ENCODE data around the gene ALS2.
"Not testable (repeated sequence)": the region's sequence is repeated elsewhere in the genome, so short reads cannot be mapped to it uniquely, and the experiment has no call there.

The ALS2 gene

DNA sequence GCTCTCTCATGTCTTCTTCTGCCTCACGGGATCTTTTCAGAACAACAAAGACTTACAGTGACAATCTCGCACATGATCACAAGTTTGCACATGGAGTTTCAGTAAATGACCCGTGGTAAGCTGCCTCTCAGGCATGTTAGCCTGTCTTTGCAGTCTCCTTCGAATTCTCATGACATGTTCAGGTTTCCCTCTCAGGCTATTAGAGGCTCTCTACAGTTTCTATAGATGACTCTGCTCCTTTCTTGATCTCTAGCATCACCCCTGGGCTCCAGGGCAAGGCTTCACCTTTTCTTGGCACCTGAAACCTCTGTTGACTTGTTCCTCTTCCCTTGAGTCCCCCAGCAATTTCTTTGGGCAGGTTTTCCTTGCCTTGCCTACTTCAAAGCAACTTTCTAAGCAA, 105.3 kb downstream of the ALS2 start:
- peaks cover 3% of the 10 kb centered on the region for H3K4me1 ChIP-seq (ENCODE audit: insufficient read depth, insufficient read length)
- no peaks in the 10 kb centered on the region for H3K27me3 ChIP-seq (ENCODE audit: insufficient read depth, insufficient read length)
- H3K9ac ChIP-seq (ENCODE audit: insufficient read length, low read depth): no peak overlapping the region
- no peak for DNase-seq (ENCODE audit: low read depth, low spot score)
- H3K4me3 ChIP-seq (ENCODE audit: insufficient read length, low read depth): no peak overlapping the region
- TF ChIP-seq ZNF274 (IDR thresholded peaks at IDR 0.05; ENCODE audit: low read depth, low read length) (no peak), YY1 (IDR thresholded peaks at IDR 0.05; ENCODE audit: insufficient read depth, insufficient read length) (no peak), SUZ12 (IDR thresholded peaks at IDR 0.05; ENCODE audit: extremely low read depth, insufficient read depth, insufficient read length) (no peak)
- no peaks in the 10 kb centered on the region for H3K9me3 ChIP-seq (ENCODE audit: insufficient read depth, low read length)
- no peaks in the 10 kb centered on the region for H3K36me3 ChIP-seq (ENCODE audit: insufficient read depth, insufficient read length, low read length)

DNA sequence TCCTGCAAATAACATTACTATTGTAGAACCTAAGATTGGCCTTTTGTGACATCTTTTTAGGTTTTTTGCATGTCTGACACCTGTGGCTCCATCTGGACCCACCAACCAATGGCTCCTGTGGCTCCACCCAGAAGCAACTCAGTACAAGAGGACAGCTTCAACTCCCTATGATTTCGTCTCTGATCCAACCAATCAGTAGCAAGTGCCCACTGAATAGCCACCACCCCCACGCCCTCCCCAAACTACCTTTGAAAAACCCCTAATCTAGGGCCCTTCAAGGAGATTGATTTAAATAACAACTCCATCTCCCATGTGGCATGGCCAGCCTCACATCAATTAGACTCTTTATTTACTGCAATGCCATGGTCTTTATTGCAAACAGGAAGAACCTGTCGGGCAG, 105.9 kb downstream of the ALS2 start:
- no peak for TF ChIP-seq YY1 (IDR thresholded peaks at IDR 0.05; ENCODE audit: insufficient read depth, insufficient read length)
- no peak for TF ChIP-seq SUZ12 (IDR thresholded peaks at IDR 0.05; ENCODE audit: extremely low read depth, insufficient read depth, insufficient read length)
- no peak for TF ChIP-seq ZNF274 (IDR thresholded peaks at IDR 0.05; ENCODE audit: low read depth, low read length)
- no peaks in the 10 kb centered on the region for H3K9me3 ChIP-seq (ENCODE audit: insufficient read depth, low read length)
- H3K36me3 ChIP-seq (ENCODE audit: insufficient read depth, insufficient read length, low read length): no peaks in the 10 kb centered on the region
- H3K4me3 ChIP-seq (ENCODE audit: insufficient read length, low read depth): no peak overlapping the region
- no peaks in the 10 kb centered on the region for H3K27me3 ChIP-seq (ENCODE audit: insufficient read depth, insufficient read length)
- peaks cover 3% of the 10 kb centered on the region for H3K4me1 ChIP-seq (ENCODE audit: insufficient read depth, insufficient read length)
- DNase-seq (ENCODE audit: low read depth, low spot score): no peak
- H3K9ac ChIP-seq (ENCODE audit: insufficient read length, low read depth): no peak overlapping the region

DNA sequence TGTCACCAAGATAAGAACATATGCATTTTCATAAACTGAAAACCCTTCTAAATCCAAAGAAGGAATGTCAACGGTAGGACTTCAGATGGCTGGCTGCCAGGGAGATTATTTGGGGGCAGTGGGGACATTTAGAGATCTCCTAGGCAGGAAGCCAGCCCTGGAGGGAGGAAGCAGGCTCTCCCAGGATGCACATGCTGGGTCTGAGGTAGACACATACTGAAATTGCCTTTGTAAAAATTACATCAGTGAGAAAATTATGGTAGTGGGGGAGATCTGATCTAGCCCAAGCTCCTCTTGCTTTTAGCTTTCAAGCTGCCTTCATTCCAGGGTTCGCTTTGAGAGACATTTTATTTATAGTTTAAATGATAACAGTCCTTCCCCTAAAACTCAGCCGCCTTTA, 106.4 kb downstream of the ALS2 start:
- no peak for DNase-seq (ENCODE audit: low read depth, low spot score)

DNA sequence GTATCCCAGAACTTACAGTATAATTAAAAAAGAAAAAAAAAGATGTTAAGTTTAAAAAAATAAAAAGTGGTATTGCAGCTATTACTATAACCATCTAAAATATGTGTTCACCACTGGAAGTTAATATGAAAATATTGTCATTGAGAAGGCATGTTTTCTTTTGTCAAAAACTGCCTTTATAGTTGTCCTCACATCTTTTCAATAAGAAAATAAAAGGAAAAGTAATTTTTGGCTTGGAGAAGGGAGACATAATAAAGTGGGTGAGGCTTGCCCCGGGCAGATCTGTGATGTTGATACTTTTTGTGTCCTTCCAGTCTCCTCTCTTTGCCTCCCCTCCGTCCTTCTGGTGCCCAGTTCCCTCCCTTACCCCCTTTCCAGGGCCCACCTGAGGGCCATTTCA, 107.2 kb downstream of the ALS2 start:
- no peak overlapping the region for H3K9ac ChIP-seq (ENCODE audit: insufficient read length, low read depth)
- no peaks in the 10 kb centered on the region for H3K27me3 ChIP-seq (ENCODE audit: insufficient read depth, insufficient read length)
- DNase-seq (ENCODE audit: low read depth, low spot score): no peak
- peaks cover 2% of the 10 kb centered on the region for H3K4me1 ChIP-seq (ENCODE audit: insufficient read depth, insufficient read length)
- H3K4me3 ChIP-seq (ENCODE audit: insufficient read length, low read depth): no peak overlapping the region
- no peaks in the 10 kb centered on the region for H3K36me3 ChIP-seq (ENCODE audit: insufficient read depth, insufficient read length, low read length)
- no peaks in the 10 kb centered on the region for H3K9me3 ChIP-seq (ENCODE audit: insufficient read depth, low read length)
- TF ChIP-seq YY1 (IDR thresholded peaks at IDR 0.05; ENCODE audit: insufficient read depth, insufficient read length) (no peak), SUZ12 (IDR thresholded peaks at IDR 0.05; ENCODE audit: extremely low read depth, insufficient read depth, insufficient read length) (no peak), ZNF274 (IDR thresholded peaks at IDR 0.05; ENCODE audit: low read depth, low read length) (no peak)

More for the DNA sequence above, 106.4 kb downstream of the ALS2 start:
- Histone ChIP-seq H3K4me1 (ENCODE audit: insufficient read depth, insufficient read length) (peaks cover 3% of the 10 kb centered on the region), H3K9me3 (ENCODE audit: insufficient read depth, low read length) (no peaks in the 10 kb centered on the region), H3K27me3 (ENCODE audit: insufficient read depth, insufficient read length) (no peaks in the 10 kb centered on the region), H3K36me3 (ENCODE audit: insufficient read depth, insufficient read length, low read length) (no peaks in the 10 kb centered on the region), H3K9ac (ENCODE audit: insufficient read length, low read depth) (no peak overlapping the region), H3K4me3 (ENCODE audit: insufficient read length, low read depth) (no peak overlapping the region)
- TF ChIP-seq YY1 (IDR thresholded peaks at IDR 0.05; ENCODE audit: insufficient read depth, insufficient read length): no peak
- TF ChIP-seq ZNF274 (IDR thresholded peaks at IDR 0.05; ENCODE audit: low read depth, low read length): no peak
- TF ChIP-seq SUZ12 (IDR thresholded peaks at IDR 0.05; ENCODE audit: extremely low read depth, insufficient read depth, insufficient read length): no peak

DNA sequence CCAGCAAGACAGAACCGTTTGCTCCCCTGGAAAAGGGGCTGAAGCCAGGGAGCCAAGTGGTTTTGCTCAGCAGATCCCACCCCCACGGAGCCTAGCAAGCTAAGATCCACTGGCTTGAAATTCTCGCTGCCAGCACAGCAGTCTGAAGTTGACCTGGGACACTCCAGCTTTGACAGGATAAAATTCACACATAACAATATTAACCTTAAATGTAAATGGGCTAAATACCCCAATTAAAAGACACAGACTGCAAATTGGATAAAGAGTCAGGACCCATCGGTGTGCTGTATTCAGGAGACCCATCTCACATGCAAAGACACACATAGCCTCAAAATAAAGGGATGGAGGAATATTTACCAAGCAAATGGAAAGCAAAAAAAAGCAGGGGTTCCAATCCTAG, 109.5 kb downstream of the ALS2 start:
- DNase-seq (ENCODE audit: low read depth, low spot score); H3K36me3 ChIP-seq (ENCODE audit: insufficient read depth, insufficient read length, low read length); H3K4me1 ChIP-seq (ENCODE audit: insufficient read depth, insufficient read length); H3K9ac ChIP-seq (ENCODE audit: insufficient read length, low read depth); H3K9me3 ChIP-seq (ENCODE audit: insufficient read depth, low read length); H3K4me3 ChIP-seq (ENCODE audit: insufficient read length, low read depth); H3K27me3 ChIP-seq (ENCODE audit: insufficient read depth, insufficient read length): not testable (repeated sequence)

DNA sequence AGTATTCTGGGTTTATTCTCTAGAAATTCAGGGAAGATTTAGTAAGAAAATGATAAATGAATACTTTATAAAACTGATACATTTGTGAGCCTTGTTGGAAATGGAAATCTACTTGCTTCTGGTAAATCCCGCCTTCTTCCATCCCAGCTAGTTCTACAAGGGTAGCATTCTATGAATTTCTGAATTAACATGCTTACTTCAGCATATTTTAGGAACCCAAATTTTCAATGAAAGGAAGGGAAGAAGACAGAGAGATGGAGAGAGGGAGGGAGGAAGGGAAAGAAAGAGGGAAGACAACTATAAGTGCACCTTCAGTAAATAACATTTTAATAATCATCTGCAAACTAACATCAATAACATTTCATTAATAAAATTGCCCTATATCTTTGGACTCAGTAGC, 110.9 kb downstream of the ALS2 start:
- TF ChIP-seq ZNF274 (IDR thresholded peaks at IDR 0.05; ENCODE audit: low read depth, low read length) (no peak), YY1 (IDR thresholded peaks at IDR 0.05; ENCODE audit: insufficient read depth, insufficient read length) (no peak), SUZ12 (IDR thresholded peaks at IDR 0.05; ENCODE audit: extremely low read depth, insufficient read depth, insufficient read length) (no peak)
- H3K9ac ChIP-seq (ENCODE audit: insufficient read length, low read depth): no peak overlapping the region
- H3K36me3 ChIP-seq (ENCODE audit: insufficient read depth, insufficient read length, low read length): no peaks in the 10 kb centered on the region
- H3K4me3 ChIP-seq (ENCODE audit: insufficient read length, low read depth): no peak overlapping the region
- H3K4me1 ChIP-seq (ENCODE audit: insufficient read depth, insufficient read length): no peaks in the 10 kb centered on the region
- no peak for DNase-seq (ENCODE audit: low read depth, low spot score)
- no peaks in the 10 kb centered on the region for H3K9me3 ChIP-seq (ENCODE audit: insufficient read depth, low read length)
- no peaks in the 10 kb centered on the region for H3K27me3 ChIP-seq (ENCODE audit: insufficient read depth, insufficient read length)

DNA sequence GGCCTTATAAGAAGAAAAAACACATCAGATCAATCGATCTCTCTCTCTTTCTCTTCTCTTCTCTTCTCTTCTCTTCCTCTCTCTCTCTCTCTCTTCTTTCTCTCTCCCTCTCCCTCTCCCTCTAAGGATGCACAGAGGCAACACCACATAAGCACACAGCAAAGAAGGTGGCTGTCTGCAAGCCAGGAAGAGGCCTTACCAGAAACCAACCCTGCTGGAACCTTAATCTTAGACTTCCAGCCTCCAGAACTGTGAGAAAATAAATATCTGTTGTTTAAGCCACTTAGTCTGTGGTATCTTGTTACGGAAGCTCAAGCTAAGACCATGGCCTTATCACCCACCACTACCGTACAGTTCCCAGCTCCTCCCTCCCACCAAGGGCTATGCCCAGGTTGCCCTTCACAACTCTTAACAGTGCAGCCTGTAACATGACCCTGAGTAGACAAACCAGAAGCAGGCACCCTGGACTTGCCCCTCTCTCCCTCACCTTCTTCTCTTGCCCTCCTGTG, 112.3 kb downstream of the ALS2 start:
- Histone ChIP-seq H3K9ac (ENCODE audit: insufficient read length, low read depth) (no peak overlapping the region), H3K4me3 (ENCODE audit: insufficient read length, low read depth) (no peak overlapping the region), H3K9me3 (ENCODE audit: insufficient read depth, low read length) (no peaks in the 10 kb centered on the region), H3K36me3 (ENCODE audit: insufficient read depth, insufficient read length, low read length) (no peaks in the 10 kb centered on the region), H3K27me3 (ENCODE audit: insufficient read depth, insufficient read length) (no peaks in the 10 kb centered on the region), H3K4me1 (ENCODE audit: insufficient read depth, insufficient read length) (no peaks in the 10 kb centered on the region)
- DNase-seq (ENCODE audit: low read depth, low spot score): no peak
- TF ChIP-seq ZNF274 (IDR thresholded peaks at IDR 0.05; ENCODE audit: low read depth, low read length) (no peak), SUZ12 (IDR thresholded peaks at IDR 0.05; ENCODE audit: extremely low read depth, insufficient read depth, insufficient read length) (no peak), YY1 (IDR thresholded peaks at IDR 0.05; ENCODE audit: insufficient read depth, insufficient read length) (no peak)

DNA sequence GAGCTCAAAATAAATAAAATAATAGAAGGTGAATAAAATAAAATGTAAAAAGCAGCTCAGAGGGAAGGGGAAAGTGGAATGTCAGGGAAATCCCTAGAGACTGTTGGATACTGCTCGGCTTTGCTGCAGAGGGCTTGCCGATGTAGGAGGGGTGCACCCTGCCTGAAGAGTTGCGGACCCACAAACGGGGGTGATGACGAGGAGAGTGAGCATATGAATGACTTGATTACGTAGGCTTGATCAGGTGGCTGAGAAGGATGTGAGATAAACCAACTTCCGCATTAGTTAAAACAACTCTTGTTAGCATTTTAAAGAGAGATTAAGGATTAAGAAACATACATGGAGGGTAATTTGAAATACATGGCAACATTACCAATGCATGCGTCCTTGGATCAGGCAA, 116.4 kb downstream of the ALS2 start:
- Histone ChIP-seq H3K9ac (ENCODE audit: insufficient read length, low read depth) (no peak overlapping the region), H3K4me3 (ENCODE audit: insufficient read length, low read depth) (no peak overlapping the region), H3K27me3 (ENCODE audit: insufficient read depth, insufficient read length) (no peaks in the 10 kb centered on the region), H3K36me3 (ENCODE audit: insufficient read depth, insufficient read length, low read length) (no peaks in the 10 kb centered on the region), H3K9me3 (ENCODE audit: insufficient read depth, low read length) (no peaks in the 10 kb centered on the region), H3K4me1 (ENCODE audit: insufficient read depth, insufficient read length) (no peaks in the 10 kb centered on the region)
- TF ChIP-seq YY1 (IDR thresholded peaks at IDR 0.05; ENCODE audit: insufficient read depth, insufficient read length) (no peak), ZNF274 (IDR thresholded peaks at IDR 0.05; ENCODE audit: low read depth, low read length) (no peak), SUZ12 (IDR thresholded peaks at IDR 0.05; ENCODE audit: extremely low read depth, insufficient read depth, insufficient read length) (no peak)
- DNase-seq (ENCODE audit: low read depth, low spot score): no peak

Data from NT2/D1 (cell line).